A549 treated with RU486 at 1 μM for 4 hours (cell line): ENCODE results near the gene PRR27. TPM values are rescaled to one million over a fixed set of nuclear protein-coding genes. Genes with fewer than 3 reads are reported as not detected.

Source experiments
- total RNA-seq: library from RNA; stranded (reverse); fragments of 200-300 nt; extraction: Qiagen RNA extraction; gene quantifications from 5 replicates; pipeline ENCODE4 v1.2.3, GENCODE V29; 2022; ENCODE audit warnings: low read depth

Gene PRR27
- total RNA-seq: not detected in 5 replicates

DNA sequence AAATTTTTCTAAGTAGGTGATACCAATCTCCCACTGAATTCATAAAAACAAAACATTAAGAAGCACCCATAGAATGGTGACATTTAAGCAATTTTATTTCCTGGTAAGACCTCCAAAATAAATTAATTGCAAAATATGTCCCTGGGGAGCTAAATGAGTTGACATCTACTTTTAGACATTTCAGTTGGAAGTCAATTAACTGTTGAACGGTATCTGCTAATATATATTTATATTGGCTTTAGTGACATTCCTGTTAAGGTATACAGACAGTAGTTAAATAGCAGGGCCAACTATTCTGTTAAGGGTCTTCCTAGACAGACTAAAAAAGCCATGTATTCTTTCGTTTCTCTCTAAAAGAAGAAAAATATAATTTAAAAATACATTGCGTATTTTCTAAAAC, at the start of gene PRR27:
Gene PRR27 (plus strand): TSS at position 301 of the 400 bp plus-strand sequence. CDS start 139 bp downstream, outside the sequence.

DNA sequence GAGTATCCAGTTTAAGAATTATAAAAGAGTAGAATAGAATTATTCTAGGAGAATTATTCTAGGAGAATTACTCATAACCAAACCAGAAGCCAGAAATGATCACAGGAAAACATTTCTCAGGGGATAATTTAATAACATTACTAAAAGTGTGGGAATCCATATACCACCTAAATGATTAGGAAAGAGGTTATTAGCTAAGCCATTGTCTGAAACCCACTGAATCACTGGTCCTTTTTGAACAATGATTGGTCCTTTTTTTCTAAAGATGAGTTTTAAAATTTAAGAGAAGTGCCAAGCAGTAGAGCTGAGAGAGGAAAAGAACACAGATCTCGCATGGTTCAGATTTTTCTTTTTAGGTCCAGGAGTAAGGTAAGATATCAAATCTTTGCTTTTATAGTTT, 41.4 kb downstream of the PRR27 start, which contains the start of gene ODAM:
Gene ODAM (plus strand): TSS at position 301 of the 400 bp plus-strand sequence. CDS start 819 bp downstream, outside the sequence.

Other genes with a start within 250 kb of the PRR27 start
- not detected in 5 replicates for gene CSN1S1, start 223.2 kb upstream of the PRR27 start, total RNA-seq
- gene CSN2, start 188.5 kb upstream of the PRR27 start, total RNA-seq: not detected in 5 replicates
- gene STATH, start 158.3 kb upstream of the PRR27 start, total RNA-seq: not detected in 5 replicates
- not detected in 5 replicates for gene HTN3, start 125.8 kb upstream of the PRR27 start, total RNA-seq
- gene HTN1, start 103.8 kb upstream of the PRR27 start, total RNA-seq: not detected in 5 replicates
- gene ODAM, start 41.5 kb downstream of the PRR27 start, total RNA-seq: not detected in 5 replicates
- not detected in 5 replicates for gene FDCSP, start 71.9 kb downstream of the PRR27 start, total RNA-seq
- gene CSN3, start 88.4 kb downstream of the PRR27 start, total RNA-seq: not detected in 5 replicates
- not detected in 5 replicates for gene CABS1, start 180.7 kb downstream of the PRR27 start, total RNA-seq
- gene SMR3A, start 206.5 kb downstream of the PRR27 start, total RNA-seq: not detected in 5 replicates
- gene SMR3B, start 228.9 kb downstream of the PRR27 start, total RNA-seq: not detected in 5 replicates
- gene OPRPN, start 243.7 kb downstream of the PRR27 start, total RNA-seq: not detected in 5 replicates